Measurements from ENCODE around the gene DDX20. TPM values are rescaled to one million over a fixed set of nuclear protein-coding genes. Genes with fewer than 3 reads are reported as not detected.

DDX20 gene
- total RNA-seq, 1 donor from 2014 or later, result 15.4 TPM

DNA sequence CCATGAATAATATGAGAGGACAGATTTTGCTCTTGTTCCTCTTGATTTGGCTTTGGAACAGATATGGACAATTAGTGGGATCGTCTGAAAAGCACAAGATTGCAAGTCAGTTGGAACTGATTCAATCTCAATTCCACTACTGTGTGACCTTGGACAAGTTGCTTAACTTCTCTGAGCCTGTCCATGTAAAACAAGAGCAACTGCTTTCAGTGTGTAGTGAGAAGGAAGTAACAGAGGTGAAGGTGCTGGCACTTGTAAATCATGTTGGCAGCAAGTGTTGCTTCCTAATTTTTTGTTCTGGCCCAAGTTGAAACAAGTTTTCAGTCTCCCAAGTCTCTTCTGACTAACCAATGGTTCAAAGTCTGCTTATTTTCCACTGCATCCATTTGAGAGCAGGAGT is 31.8 kb upstream of the DDX20 start:
- no peaks in the 10 kb centered on the region for H3K4me1 Mint-ChIP-seq (ENCODE audit: low read depth, unreplicated experiment)
- Histone ChIP-seq H3K27ac (ENCODE audit: low read depth, low read length) (no peak overlapping the region), H4K20me1 (ENCODE audit: insufficient read depth, low read length) (peaks cover 3% of the 10 kb centered on the region), H3K4me1 (ENCODE audit: insufficient read depth, low read length) (no peaks in the 10 kb centered on the region), H3K9me3 (ENCODE audit: insufficient read depth, low read depth, low read length) (no peaks in the 10 kb centered on the region), H2AFZ (ENCODE audit: low read depth, low read length) (no peak overlapping the region), H3K4me2 (ENCODE audit: low read length) (no peak overlapping the region), H3K4me3 (ENCODE audit: insufficient read depth, low read depth, low read length) (no peak overlapping the region), H3K36me3 (ENCODE audit: insufficient read depth, low read length) (no peaks in the 10 kb centered on the region), H3K79me2 (ENCODE audit: insufficient read depth, low read length) (no peaks in the 10 kb centered on the region), H3K9ac (ENCODE audit: low read length) (no peak overlapping the region), H3K27me3 (ENCODE audit: insufficient read depth, low read length) (no peaks in the 10 kb centered on the region)
- no peak for DNase-seq (ENCODE audit: low read depth)
- H3K27ac Mint-ChIP-seq (ENCODE audit: unreplicated experiment), result no peak overlapping the region
- no peak for FAIRE-seq
- peaks cover 2% of the 10 kb centered on the region for H3K27me3 Mint-ChIP-seq (ENCODE audit: low read depth, unreplicated experiment)
- peaks cover 4% of the 10 kb centered on the region for H3K36me3 Mint-ChIP-seq (ENCODE audit: low read depth, unreplicated experiment)
- no peak for TF ChIP-seq EZH2 (IDR thresholded peaks at IDR 0.05; ENCODE audit: insufficient read depth, low read length)
- TF ChIP-seq, protein P1, sequence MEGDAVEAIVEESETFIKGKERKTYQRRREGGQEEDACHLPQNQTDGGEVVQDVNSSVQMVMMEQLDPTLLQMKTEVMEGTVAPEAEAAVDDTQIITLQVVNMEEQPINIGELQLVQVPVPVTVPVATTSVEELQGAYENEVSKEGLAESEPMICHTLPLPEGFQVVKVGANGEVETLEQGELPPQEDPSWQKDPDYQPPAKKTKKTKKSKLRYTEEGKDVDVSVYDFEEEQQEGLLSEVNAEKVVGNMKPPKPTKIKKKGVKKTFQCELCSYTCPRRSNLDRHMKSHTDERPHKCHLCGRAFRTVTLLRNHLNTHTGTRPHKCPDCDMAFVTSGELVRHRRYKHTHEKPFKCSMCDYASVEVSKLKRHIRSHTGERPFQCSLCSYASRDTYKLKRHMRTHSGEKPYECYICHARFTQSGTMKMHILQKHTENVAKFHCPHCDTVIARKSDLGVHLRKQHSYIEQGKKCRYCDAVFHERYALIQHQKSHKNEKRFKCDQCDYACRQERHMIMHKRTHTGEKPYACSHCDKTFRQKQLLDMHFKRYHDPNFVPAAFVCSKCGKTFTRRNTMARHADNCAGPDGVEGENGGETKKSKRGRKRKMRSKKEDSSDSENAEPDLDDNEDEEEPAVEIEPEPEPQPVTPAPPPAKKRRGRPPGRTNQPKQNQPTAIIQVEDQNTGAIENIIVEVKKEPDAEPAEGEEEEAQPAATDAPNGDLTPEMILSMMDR (IDR thresholded peaks at IDR 0.05; ENCODE audit: insufficient read depth, low read depth, low read length), result no peak
- H3K9me3 Mint-ChIP-seq (ENCODE audit: unreplicated experiment), result no peaks in the 10 kb centered on the region
- H3K4me3 Mint-ChIP-seq (ENCODE audit: unreplicated experiment), result no peak overlapping the region

GRCh38 chr1:111725192-111725591 is 30.5 kb upstream of the DDX20 start:
- H2AFZ ChIP-seq (ENCODE audit: low read depth, low read length), result no peak overlapping the region
- H3K4me1 Mint-ChIP-seq (ENCODE audit: low read depth, unreplicated experiment), result peaks cover 3% of the 10 kb centered on the region
- TF ChIP-seq, protein P1 (IDR thresholded peaks at IDR 0.05; ENCODE audit: insufficient read depth, low read depth, low read length), result no peak
- TF ChIP-seq EZH2 (IDR thresholded peaks at IDR 0.05; ENCODE audit: insufficient read depth, low read length), result no peak
- H4K20me1 ChIP-seq (ENCODE audit: insufficient read depth, low read length), result peaks cover 10% of the 10 kb centered on the region
- no peaks in the 10 kb centered on the region for H3K9me3 Mint-ChIP-seq (ENCODE audit: unreplicated experiment)
- FAIRE-seq (no peak), DNase-seq (ENCODE audit: low read depth) (no peak)
- peaks cover 2% of the 10 kb centered on the region for H3K27me3 Mint-ChIP-seq (ENCODE audit: low read depth, unreplicated experiment)
- no peak overlapping the region for H3K27ac Mint-ChIP-seq (ENCODE audit: unreplicated experiment)
- H3K4me3 Mint-ChIP-seq (ENCODE audit: unreplicated experiment), result no peak overlapping the region
- H3K4me2 ChIP-seq (ENCODE audit: low read length), result no peak overlapping the region
- H3K4me3 ChIP-seq (ENCODE audit: insufficient read depth, low read depth, low read length), result no peak overlapping the region
- no peaks in the 10 kb centered on the region for H3K36me3 ChIP-seq (ENCODE audit: insufficient read depth, low read length)
- peaks cover 3% of the 10 kb centered on the region for H3K36me3 Mint-ChIP-seq (ENCODE audit: low read depth, unreplicated experiment)
- no peaks in the 10 kb centered on the region for H3K9me3 ChIP-seq (ENCODE audit: insufficient read depth, low read depth, low read length)
- H3K27ac ChIP-seq (ENCODE audit: low read depth, low read length), result no peak overlapping the region
- no peaks in the 10 kb centered on the region for H3K27me3 ChIP-seq (ENCODE audit: insufficient read depth, low read length)
- H3K9ac ChIP-seq (ENCODE audit: low read length), result no peak overlapping the region
- peaks cover 2% of the 10 kb centered on the region for H3K4me1 ChIP-seq (ENCODE audit: insufficient read depth, low read length)
- no peaks in the 10 kb centered on the region for H3K79me2 ChIP-seq (ENCODE audit: insufficient read depth, low read length)

DNA sequence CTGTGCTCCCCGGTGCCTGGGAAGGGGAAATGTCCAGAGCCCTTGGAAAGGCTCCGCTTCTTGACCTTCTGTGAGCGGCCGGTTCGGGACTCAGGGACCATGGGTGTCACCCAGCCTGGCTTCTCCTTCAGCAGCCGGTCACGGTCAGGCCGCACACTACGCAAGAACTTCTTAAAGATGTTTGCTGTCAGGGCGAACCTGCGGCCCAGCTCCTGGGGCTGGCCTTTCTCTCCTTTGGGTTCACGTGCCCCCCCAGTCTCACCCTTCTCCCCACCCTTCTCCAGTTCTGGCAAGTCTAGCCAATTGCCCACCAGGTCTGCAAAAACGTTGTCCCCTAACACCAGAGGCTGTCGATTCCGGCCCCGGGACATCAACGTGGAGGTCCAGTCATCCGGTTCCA is 28.6 kb upstream of the DDX20 start:
- H3K9ac ChIP-seq (ENCODE audit: low read length), result no peak overlapping the region
- peaks cover 2% of the 10 kb centered on the region for H3K4me1 ChIP-seq (ENCODE audit: insufficient read depth, low read length)
- TF ChIP-seq, protein P1 (IDR thresholded peaks at IDR 0.05; ENCODE audit: insufficient read depth, low read depth, low read length), result no peak
- TF ChIP-seq EZH2 (IDR thresholded peaks at IDR 0.05; ENCODE audit: insufficient read depth, low read length), result no peak
- no peaks in the 10 kb centered on the region for H3K27me3 ChIP-seq (ENCODE audit: insufficient read depth, low read length)
- Mint-ChIP-seq H3K4me1 (ENCODE audit: low read depth, unreplicated experiment) (peaks cover 6% of the 10 kb centered on the region), H3K27ac (ENCODE audit: unreplicated experiment) (no peak overlapping the region), H3K27me3 (ENCODE audit: low read depth, unreplicated experiment) (peaks cover 2% of the 10 kb centered on the region), H3K9me3 (ENCODE audit: unreplicated experiment) (no peaks in the 10 kb centered on the region), H3K36me3 (ENCODE audit: low read depth, unreplicated experiment) (peaks cover 4% of the 10 kb centered on the region), H3K4me3 (ENCODE audit: unreplicated experiment) (no peak overlapping the region)
- no peaks in the 10 kb centered on the region for H3K36me3 ChIP-seq (ENCODE audit: insufficient read depth, low read length)
- H3K9me3 ChIP-seq (ENCODE audit: insufficient read depth, low read depth, low read length), result no peaks in the 10 kb centered on the region
- no peak for DNase-seq (ENCODE audit: low read depth)
- no peak for FAIRE-seq
- H3K79me2 ChIP-seq (ENCODE audit: insufficient read depth, low read length), result no peaks in the 10 kb centered on the region
- peaks cover 13% of the 10 kb centered on the region for H4K20me1 ChIP-seq (ENCODE audit: insufficient read depth, low read length)
- no peak overlapping the region for H3K4me3 ChIP-seq (ENCODE audit: insufficient read depth, low read depth, low read length)
- H3K27ac ChIP-seq (ENCODE audit: low read depth, low read length), result no peak overlapping the region
- no peak overlapping the region for H2AFZ ChIP-seq (ENCODE audit: low read depth, low read length)
- no peak overlapping the region for H3K4me2 ChIP-seq (ENCODE audit: low read length)

Measured in astrocyte (in vitro differentiated cells and primary cell).